HL-60 (cell line): ENCODE results near the gene EYS.

Source experiments
- TF ChIP-seq, protein P1 (sequence below): IDR thresholded peaks from one replicate; pipeline ENCODE4 v1.5.1; 2011; ENCODE audit warnings: low read length, control low read depth, inconsistent platforms; ENCODE audit not compliant: insufficient read depth
- TF ChIP-seq, protein P2 (sequence below): IDR thresholded peaks from 2 replicates; pipeline ENCODE4 v1.6.1; 2012; ENCODE audit warnings: low read depth; ENCODE audit not compliant: insufficient replicate concordance

DNA sequence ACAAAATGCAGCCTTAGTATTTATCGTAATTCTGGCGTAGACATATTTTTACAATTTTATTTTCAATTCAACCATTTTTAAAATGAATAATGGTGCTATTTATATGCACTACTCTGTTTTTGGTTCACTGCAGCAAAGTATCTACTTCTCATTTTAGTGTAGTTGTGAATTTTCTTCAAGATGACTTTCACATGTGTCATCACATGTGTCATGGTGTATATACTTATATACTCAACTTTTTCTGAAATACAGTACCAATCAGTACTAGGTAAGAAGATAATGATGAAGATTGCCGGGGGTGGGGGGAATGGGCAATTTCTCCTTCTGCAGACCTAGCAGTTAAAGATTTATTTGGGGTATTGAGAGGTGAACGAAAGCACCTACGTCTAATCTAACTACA lies 1436.9 kb downstream of the EYS start:
- TF ChIP-seq, protein P1, sequence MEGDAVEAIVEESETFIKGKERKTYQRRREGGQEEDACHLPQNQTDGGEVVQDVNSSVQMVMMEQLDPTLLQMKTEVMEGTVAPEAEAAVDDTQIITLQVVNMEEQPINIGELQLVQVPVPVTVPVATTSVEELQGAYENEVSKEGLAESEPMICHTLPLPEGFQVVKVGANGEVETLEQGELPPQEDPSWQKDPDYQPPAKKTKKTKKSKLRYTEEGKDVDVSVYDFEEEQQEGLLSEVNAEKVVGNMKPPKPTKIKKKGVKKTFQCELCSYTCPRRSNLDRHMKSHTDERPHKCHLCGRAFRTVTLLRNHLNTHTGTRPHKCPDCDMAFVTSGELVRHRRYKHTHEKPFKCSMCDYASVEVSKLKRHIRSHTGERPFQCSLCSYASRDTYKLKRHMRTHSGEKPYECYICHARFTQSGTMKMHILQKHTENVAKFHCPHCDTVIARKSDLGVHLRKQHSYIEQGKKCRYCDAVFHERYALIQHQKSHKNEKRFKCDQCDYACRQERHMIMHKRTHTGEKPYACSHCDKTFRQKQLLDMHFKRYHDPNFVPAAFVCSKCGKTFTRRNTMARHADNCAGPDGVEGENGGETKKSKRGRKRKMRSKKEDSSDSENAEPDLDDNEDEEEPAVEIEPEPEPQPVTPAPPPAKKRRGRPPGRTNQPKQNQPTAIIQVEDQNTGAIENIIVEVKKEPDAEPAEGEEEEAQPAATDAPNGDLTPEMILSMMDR, result no peak
- TF ChIP-seq, protein P2, sequence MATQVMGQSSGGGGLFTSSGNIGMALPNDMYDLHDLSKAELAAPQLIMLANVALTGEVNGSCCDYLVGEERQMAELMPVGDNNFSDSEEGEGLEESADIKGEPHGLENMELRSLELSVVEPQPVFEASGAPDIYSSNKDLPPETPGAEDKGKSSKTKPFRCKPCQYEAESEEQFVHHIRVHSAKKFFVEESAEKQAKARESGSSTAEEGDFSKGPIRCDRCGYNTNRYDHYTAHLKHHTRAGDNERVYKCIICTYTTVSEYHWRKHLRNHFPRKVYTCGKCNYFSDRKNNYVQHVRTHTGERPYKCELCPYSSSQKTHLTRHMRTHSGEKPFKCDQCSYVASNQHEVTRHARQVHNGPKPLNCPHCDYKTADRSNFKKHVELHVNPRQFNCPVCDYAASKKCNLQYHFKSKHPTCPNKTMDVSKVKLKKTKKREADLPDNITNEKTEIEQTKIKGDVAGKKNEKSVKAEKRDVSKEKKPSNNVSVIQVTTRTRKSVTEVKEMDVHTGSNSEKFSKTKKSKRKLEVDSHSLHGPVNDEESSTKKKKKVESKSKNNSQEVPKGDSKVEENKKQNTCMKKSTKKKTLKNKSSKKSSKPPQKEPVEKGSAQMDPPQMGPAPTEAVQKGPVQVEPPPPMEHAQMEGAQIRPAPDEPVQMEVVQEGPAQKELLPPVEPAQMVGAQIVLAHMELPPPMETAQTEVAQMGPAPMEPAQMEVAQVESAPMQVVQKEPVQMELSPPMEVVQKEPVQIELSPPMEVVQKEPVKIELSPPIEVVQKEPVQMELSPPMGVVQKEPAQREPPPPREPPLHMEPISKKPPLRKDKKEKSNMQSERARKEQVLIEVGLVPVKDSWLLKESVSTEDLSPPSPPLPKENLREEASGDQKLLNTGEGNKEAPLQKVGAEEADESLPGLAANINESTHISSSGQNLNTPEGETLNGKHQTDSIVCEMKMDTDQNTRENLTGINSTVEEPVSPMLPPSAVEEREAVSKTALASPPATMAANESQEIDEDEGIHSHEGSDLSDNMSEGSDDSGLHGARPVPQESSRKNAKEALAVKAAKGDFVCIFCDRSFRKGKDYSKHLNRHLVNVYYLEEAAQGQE, result no peak
